ENCODE data around the gene PARD3B.

The PARD3B gene, protein sequence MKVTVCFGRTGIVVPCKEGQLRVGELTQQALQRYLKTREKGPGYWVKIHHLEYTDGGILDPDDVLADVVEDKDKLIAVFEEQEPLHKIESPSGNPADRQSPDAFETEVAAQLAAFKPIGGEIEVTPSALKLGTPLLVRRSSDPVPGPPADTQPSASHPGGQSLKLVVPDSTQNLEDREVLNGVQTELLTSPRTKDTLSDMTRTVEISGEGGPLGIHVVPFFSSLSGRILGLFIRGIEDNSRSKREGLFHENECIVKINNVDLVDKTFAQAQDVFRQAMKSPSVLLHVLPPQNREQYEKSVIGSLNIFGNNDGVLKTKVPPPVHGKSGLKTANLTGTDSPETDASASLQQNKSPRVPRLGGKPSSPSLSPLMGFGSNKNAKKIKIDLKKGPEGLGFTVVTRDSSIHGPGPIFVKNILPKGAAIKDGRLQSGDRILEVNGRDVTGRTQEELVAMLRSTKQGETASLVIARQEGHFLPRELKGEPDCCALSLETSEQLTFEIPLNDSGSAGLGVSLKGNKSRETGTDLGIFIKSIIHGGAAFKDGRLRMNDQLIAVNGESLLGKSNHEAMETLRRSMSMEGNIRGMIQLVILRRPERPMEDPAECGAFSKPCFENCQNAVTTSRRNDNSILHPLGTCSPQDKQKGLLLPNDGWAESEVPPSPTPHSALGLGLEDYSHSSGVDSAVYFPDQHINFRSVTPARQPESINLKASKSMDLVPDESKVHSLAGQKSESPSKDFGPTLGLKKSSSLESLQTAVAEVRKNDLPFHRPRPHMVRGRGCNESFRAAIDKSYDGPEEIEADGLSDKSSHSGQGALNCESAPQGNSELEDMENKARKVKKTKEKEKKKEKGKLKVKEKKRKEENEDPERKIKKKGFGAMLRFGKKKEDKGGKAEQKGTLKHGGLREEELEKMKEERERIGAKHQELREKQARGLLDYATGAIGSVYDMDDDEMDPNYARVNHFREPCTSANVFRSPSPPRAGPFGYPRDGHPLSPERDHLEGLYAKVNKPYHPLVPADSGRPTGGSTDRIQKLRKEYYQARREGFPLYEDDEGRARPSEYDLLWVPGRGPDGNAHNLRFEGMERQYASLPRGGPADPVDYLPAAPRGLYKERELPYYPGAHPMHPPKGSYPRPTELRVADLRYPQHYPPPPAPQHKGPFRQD (N-terminal part only)

GRCh38 chr2:204544961-204545860 is at the start of gene PARD3B:
Gene PARD3B (plus strand): TSS chr2:204545475. CDS start chr2:204546000, 525 bp downstream.
- peak in 1 of 2 donors; percentile 24 for DNase-seq (ENCODE audit: low read depth in 2 of 2)

- no peak for DNase-seq (ENCODE audit: low read depth in 2 of 2)
Measured at GRCh38 chr2:204496779-204497178, 48.5 kb upstream of the PARD3B start.

- no peak for DNase-seq (ENCODE audit: low read depth in 2 of 2)
Measured at GRCh38 chr2:204497855-204498254, 47.4 kb upstream of the PARD3B start.

DNA sequence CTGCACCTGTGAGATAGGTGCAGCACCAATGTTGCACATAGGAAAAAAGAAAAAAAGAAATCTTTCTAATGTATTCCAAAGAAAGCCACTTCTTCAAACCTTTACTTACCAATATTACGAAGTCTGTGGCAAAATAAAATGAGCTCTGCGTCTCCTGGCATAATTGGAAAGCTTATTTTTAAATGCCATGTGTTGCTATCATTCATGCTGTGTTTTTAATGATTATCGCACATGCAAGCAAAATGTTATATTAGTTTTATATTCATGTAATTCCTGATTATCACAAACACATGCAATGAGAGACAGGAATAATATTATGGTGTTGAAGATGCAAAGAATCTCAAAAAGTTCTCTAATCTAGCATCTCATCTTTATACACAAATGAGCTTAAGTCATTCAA is 47.0 kb upstream of the PARD3B start:
- no peak for DNase-seq (ENCODE audit: low read depth in 2 of 2)

- no peak for DNase-seq (ENCODE audit: low read depth in 2 of 2)
Measured at GRCh38 chr2:204503869-204504268, 41.4 kb upstream of the PARD3B start.

DNA sequence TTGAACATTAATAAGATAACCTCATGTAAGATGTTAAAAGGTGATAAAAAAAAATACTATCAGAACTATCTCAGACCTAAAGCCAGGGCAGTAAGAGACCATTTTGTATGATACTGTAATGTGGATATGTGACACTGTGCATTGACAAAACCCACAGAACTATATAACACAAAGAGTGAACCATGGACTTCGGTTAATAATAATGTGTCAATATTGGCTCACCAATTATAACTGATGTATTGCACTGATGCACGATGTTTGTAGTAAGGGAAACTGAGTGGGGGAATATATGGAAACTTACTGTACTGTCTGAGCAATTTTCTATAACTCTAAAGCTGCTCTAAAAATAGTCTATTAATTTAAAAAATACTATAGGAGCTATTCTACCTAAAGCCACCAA is 40.7 kb upstream of the PARD3B start:
- no peak for DNase-seq (ENCODE audit: low read depth in 2 of 2)

GRCh38 chr2:204505488-204505887 is 39.8 kb upstream of the PARD3B start:
- DNase-seq (ENCODE audit: low read depth in 2 of 2), result no peak

- no peak for DNase-seq (ENCODE audit: low read depth in 2 of 2)
Measured at GRCh38 chr2:204505946-204506345, 39.3 kb upstream of the PARD3B start.

DNA sequence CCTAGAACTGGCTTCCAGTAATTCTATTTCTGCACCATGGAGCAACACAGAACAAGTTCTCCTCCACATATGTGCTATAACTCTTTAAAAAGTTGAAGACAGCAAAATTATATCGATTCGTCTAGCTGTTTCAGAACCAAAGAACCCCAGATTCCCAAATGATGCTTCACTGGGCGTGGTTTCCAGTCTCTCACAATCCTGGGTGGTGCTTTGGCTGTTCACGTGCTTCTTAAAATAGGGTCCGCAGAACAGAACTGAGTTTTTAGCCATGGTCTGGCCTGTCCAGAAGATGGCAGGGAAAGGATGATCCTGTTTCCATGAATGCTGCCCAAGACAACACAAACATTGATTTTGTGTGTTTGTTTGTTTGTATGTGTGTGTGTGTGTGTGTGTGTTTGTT is 37.6 kb upstream of the PARD3B start:
- no peak for DNase-seq (ENCODE audit: low read depth in 2 of 2)

GRCh38 chr2:204510709-204511420 is 34.4 kb upstream of the PARD3B start:
- DNase-seq (ENCODE audit: low read depth in 2 of 2), result no peak

- no peak for DNase-seq (ENCODE audit: low read depth in 2 of 2)
Measured at GRCh38 chr2:204514439-204514838, 30.8 kb upstream of the PARD3B start.

- no peak for DNase-seq (ENCODE audit: low read depth in 2 of 2)
Measured at GRCh38 chr2:204515416-204515815, 29.9 kb upstream of the PARD3B start.

GRCh38 chr2:204517154-204517553 is 28.1 kb upstream of the PARD3B start:
- DNase-seq (ENCODE audit: low read depth in 2 of 2), result no peak

DNA sequence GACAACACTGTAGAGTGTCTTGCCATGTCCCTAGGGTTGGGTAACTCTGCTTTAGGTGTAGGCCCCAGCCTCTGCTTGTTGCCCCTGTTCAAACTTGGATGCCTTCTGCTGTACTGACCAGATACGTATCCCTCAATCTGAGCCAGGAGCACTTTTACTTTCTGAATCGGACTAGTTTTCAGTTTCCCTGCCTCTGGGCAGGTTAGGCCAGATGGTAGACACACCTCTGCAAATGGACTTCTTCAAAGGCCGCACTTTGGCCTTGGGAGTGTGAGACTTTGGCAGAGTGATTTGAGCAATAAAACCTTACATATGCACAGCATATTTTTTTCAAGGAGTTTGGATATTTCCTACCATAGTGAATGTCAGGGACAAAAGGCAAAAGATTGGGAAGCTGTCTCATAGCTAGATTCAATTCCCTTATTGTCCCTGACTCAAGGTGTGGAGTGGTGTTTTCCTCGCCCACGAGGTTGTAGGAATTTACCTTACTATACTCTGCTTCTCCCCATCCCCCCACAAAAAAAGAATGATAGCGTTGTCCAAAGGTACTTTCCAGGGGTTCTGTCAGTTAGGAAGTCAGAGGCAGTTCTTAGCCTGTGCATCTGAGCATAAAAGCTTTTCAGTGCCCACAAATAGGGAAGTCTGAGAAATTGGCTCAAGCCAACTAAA is 15.3 kb upstream of the PARD3B start:
- DNase-seq (ENCODE audit: low read depth in 2 of 2), result no peak

- no peak for DNase-seq (ENCODE audit: low read depth in 2 of 2)
Measured at GRCh38 chr2:204530464-204530805, 14.8 kb upstream of the PARD3B start.

GRCh38 chr2:204533629-204534370 is 11.5 kb upstream of the PARD3B start:
- DNase-seq (ENCODE audit: low read depth in 2 of 2), result no peak

GRCh38 chr2:204535356-204535755 is 9.9 kb upstream of the PARD3B start:
- DNase-seq (ENCODE audit: low read depth in 2 of 2), result no peak

- DNase-seq (ENCODE audit: low read depth in 2 of 2), result no peak
Measured at GRCh38 chr2:204535764-204536163, 9.5 kb upstream of the PARD3B start.
